NCI-H1436 treated with DMSO at 0.1 percent for 48 hours (cell line): ENCODE data around the gene PCID2.

Source experiments
- DNase-seq: peaks from one replicate; lab custom pipeline; 2025; lab: John Stamatoyannopoulos, UW

The PCID2 gene

GRCh38 chr13:113148940-113149503 lies 59.4 kb downstream of the PCID2 start:
- DNase-seq: no peak

- DNase-seq: no peak
Measured at GRCh38 chr13:113148407-113148806, 60.1 kb downstream of the PCID2 start.

GRCh38 chr13:113147206-113147605 lies 61.3 kb downstream of the PCID2 start:
- DNase-seq: no peak

- no peak for DNase-seq
Measured at GRCh38 chr13:113146750-113147149, 61.7 kb downstream of the PCID2 start.

GRCh38 chr13:113145911-113146598 lies 62.4 kb downstream of the PCID2 start:
- DNase-seq: no peak

GRCh38 chr13:113145496-113145895 lies 63.0 kb downstream of the PCID2 start:
- DNase-seq: no peak

- no peak for DNase-seq
Measured at GRCh38 chr13:113144255-113144629, 64.2 kb downstream of the PCID2 start.

GRCh38 chr13:113143466-113144254 lies 64.8 kb downstream of the PCID2 start:
- DNase-seq: no peak

GRCh38 chr13:113142876-113143275 lies 65.6 kb downstream of the PCID2 start:
- DNase-seq: no peak

- DNase-seq: no peak
Measured at GRCh38 chr13:113141601-113141970, 66.9 kb downstream of the PCID2 start.

- DNase-seq: no peak
Measured at GRCh38 chr13:113140677-113141600, 67.5 kb downstream of the PCID2 start.

GRCh38 chr13:113139577-113139976 lies 68.9 kb downstream of the PCID2 start:
- DNase-seq: no peak

- no peak for DNase-seq
Measured at GRCh38 chr13:113138792-113139551, 69.5 kb downstream of the PCID2 start.

- no peak for DNase-seq
Measured at GRCh38 chr13:113137691-113138298, 70.7 kb downstream of the PCID2 start.

- no peak for DNase-seq
Measured at GRCh38 chr13:113135281-113135760, 73.1 kb downstream of the PCID2 start.

GRCh38 chr13:113129921-113130750 lies 78.3 kb downstream of the PCID2 start:
- no peak for DNase-seq

GRCh38 chr13:113129480-113129879 lies 79.0 kb downstream of the PCID2 start:
- DNase-seq: no peak
